HCT116 (cell line): ENCODE data around the gene SIK3. TPM values are rescaled to one million over a fixed set of nuclear protein-coding genes. Genes with fewer than 3 reads are reported as not detected.

Experiments used
- ATAC-seq: fragments of 200-7000 bp; cut with Tn5 transposase; 2 replicates; pipeline ENCODE4 v1.9.1; 2020; ENCODE audit warnings: mild to moderate bottlenecking, moderate library complexity
- BruUV-seq: library from RNA; stranded (reverse); fragments of 400-500 nt; replicated peaks from 2 replicates; lab custom pipeline; 2021; lab: Mats Ljungman, UMichigan
- CTCF ChIA-PET: fragments of 300-600 bp; sonication (Branson Sonifier 250); formaldehyde crosslinking; loops from one replicate; lab custom pipeline; 2021; ENCODE audit warnings: antibody characterized with exemption; lab: Charles Lee
- POLR2A ChIA-PET: fragments of 300-600, 350-600 bp; sonication (Branson Sonifier 250); formaldehyde crosslinking; loops from one replicate; lab custom pipeline; 2021; ENCODE audit warnings: antibody characterized with exemption; lab: Charles Lee
- RAD21 ChIA-PET, 2 experiments: fragments of 300-600 bp; sonication (Branson Sonifier 250); formaldehyde crosslinking; loops; one replicate each; lab custom pipeline; 2023; ENCODE audit warnings: low total read pairs in 2 of 2; ENCODE audit not compliant: uncharacterized antibody in 2 of 2, unreplicated experiment in 2 of 2, low non-redundant PET in 1 of 2; lab: Charles Lee
- DNase-seq: peaks from one replicate; pipeline ENCODE4 v3.0.0-alpha.2; 2010; ENCODE audit warnings: low read depth, low spot score
- H2AFZ ChIP-seq: fragments of 200-600 bp; shearing (Covaris generic), sonication (generic); 2 replicates; pipeline ENCODE4 v1.6.1; 2017; ENCODE audit warnings: low read depth, mixed run types, mixed read lengths, antibody characterized with exemption, low read length; ENCODE audit not compliant: poor library complexity, severe bottlenecking
- H3K27ac ChIP-seq: 2 replicates; pipeline ENCODE4 v1.5.1; 2012; ENCODE audit warnings: low read depth, low read length
- H3K27me3 ChIP-seq: fragments of 200-600 bp; sonication (generic); 2 replicates; pipeline ENCODE4 v1.6.1; 2016; ENCODE audit warnings: mixed run types, low read length, mixed read lengths; ENCODE audit not compliant: insufficient read depth
- H3K36me3 ChIP-seq, 2 experiments: fragments of 200-500 bp in 1 of 2; fragments of 200-600 bp in 1 of 2; sonication (Bioruptor generic) in 1 of 2; sonication (generic) in 1 of 2; 2 replicates each; pipeline versions ENCODE4 v1.5.1 to v1.6.1; 2014 to 2016; ENCODE audit warnings: low read length in 2 of 2, inconsistent platforms in 1 of 2, mixed read lengths in 1 of 2, mixed run types in 1 of 2; ENCODE audit not compliant: insufficient read depth in 2 of 2, control insufficient read depth in 1 of 2
- H3K4me1 ChIP-seq, 2 experiments: fragments of 200-600 bp in 1 of 2; sonication (generic) in 1 of 2; 2 replicates each; pipeline versions ENCODE4 v1.5.1 to v1.6.1; 2012 to 2017; ENCODE audit warnings: low read length in 2 of 2, inconsistent platforms in 1 of 2, mild to moderate bottlenecking in 1 of 2, mixed read lengths in 1 of 2, mixed run types in 1 of 2, moderate library complexity in 1 of 2; ENCODE audit not compliant: insufficient read depth in 2 of 2, control insufficient read depth in 1 of 2
- H3K4me2 ChIP-seq: fragments of 200-600 bp; sonication (generic); 2 replicates; pipeline ENCODE4 v1.6.1; 2017; ENCODE audit warnings: mixed run types, low read length, mixed read lengths
- H3K4me3 ChIP-seq, 2 experiments: fragments of 200-600 bp in 1 of 2; sonication (generic) in 1 of 2; replicated peaks in 1 of 2; 2 replicates each; pipeline ENCODE4 v1.5.1; 2011 to 2016; ENCODE audit warnings: low read length in 2 of 2, control low read depth in 1 of 2, low read depth in 1 of 2, mild to moderate bottlenecking in 1 of 2, mixed read lengths in 1 of 2, mixed run types in 1 of 2
- H3K79me2 ChIP-seq: fragments of 200-600 bp; sonication (generic); 2 replicates; pipeline ENCODE4 v1.6.1; 2017; ENCODE audit warnings: mild to moderate bottlenecking, mixed run types, low read length, moderate library complexity, mixed read lengths; ENCODE audit not compliant: insufficient read depth
- H3K9ac ChIP-seq: fragments of 200-600 bp; sonication (generic); 2 replicates; pipeline ENCODE4 v1.6.1; 2016; ENCODE audit warnings: low read length, mixed read lengths
- H3K9me2 ChIP-seq: fragments of 200-600 bp; sonication (generic), shearing (Covaris generic); 2 replicates; pipeline ENCODE4 v1.6.1; 2017; ENCODE audit warnings: mixed run types, mild to moderate bottlenecking, moderate library complexity; ENCODE audit not compliant: insufficient read depth
- H3K9me3 ChIP-seq, 2 experiments: fragments of 200-500 bp in 1 of 2; fragments of 200-600 bp in 1 of 2; sonication (Bioruptor generic) in 1 of 2; sonication (generic) in 1 of 2; 2 replicates each; pipeline ENCODE4 v1.6.1; 2014 to 2017; ENCODE audit warnings: low read length in 2 of 2, mixed read lengths in 2 of 2, inconsistent platforms in 1 of 2, low read depth in 1 of 2, mild to moderate bottlenecking in 1 of 2, mixed run types in 1 of 2, moderate library complexity in 1 of 2; ENCODE audit not compliant: control insufficient read depth in 1 of 2, insufficient read depth in 1 of 2
- H4K20me1 ChIP-seq: fragments of 200-600 bp; sonication (generic), shearing (Covaris generic); 2 replicates; pipeline ENCODE4 v1.6.1; 2017; ENCODE audit warnings: mixed run types, mild to moderate bottlenecking, moderate library complexity; ENCODE audit not compliant: insufficient read depth
- ATF3 ChIP-seq: IDR thresholded peaks from 2 replicates; pipeline ENCODE4 v1.6.1; 2012
- CEBPB ChIP-seq: IDR thresholded peaks from 2 replicates; pipeline ENCODE4 v1.6.1; 2012; ENCODE audit warnings: low read depth
- CTCF ChIP-seq, 3 experiments: fragments of 200-600 bp in 1 of 3; sonication (generic) in 1 of 3; IDR thresholded peaks in 2 of 3; conservative IDR thresholded peaks in 1 of 3; 2 replicates each; pipeline ENCODE4 v1.5.1; 2012 to 2017; ENCODE audit warnings: low read depth in 2 of 3, low read length in 2 of 3, antibody characterized with exemption in 1 of 3, borderline replicate concordance in 1 of 3, control low read depth in 1 of 3, mild to moderate bottlenecking in 1 of 3, mixed read lengths in 1 of 3, mixed run types in 1 of 3, moderate library complexity in 1 of 3; ENCODE audit not compliant: insufficient read depth in 1 of 3
- ELF1 ChIP-seq: IDR thresholded peaks from 2 replicates; pipeline ENCODE4 v1.6.1; 2012; ENCODE audit warnings: low read depth, borderline replicate concordance
- EZH2 ChIP-seq: fragments of 200-600 bp; sonication (generic); IDR thresholded peaks from 2 replicates; pipeline ENCODE4 v1.6.1; 2017; ENCODE audit warnings: antibody characterized with exemption, mixed run types
- EZH2phosphoT487 ChIP-seq: fragments of 200-600 bp; IDR thresholded peaks from 2 replicates; pipeline ENCODE4 v1.6.1; 2018; ENCODE audit warnings: antibody characterized with exemption, borderline replicate concordance
- POLR2AphosphoS5 ChIP-seq: IDR thresholded peaks from 2 replicates; pipeline ENCODE4 v1.6.1; 2011; ENCODE audit warnings: mild to moderate bottlenecking, low read depth, low read length, moderate library complexity
- RAD21 ChIP-seq: IDR thresholded peaks from 2 replicates; pipeline ENCODE4 v1.6.1; 2012; ENCODE audit warnings: low read depth, mild to moderate bottlenecking
- REST ChIP-seq: IDR thresholded peaks from 2 replicates; pipeline ENCODE4 v1.6.1; 2012; ENCODE audit warnings: low read depth
- YY1 ChIP-seq: IDR thresholded peaks from 2 replicates; pipeline ENCODE4 v1.6.1; 2011; ENCODE audit warnings: low read length, low read depth, moderate library complexity, mild to moderate bottlenecking; ENCODE audit not compliant: insufficient replicate concordance; ENCODE audit errors: extremely low read depth
- intact Hi-C: fragments of 100-400 bp; cut with micrococcal nuclease; formaldehyde crosslinking; loops from 2 replicates; pipeline ENCODE4 v1.10.0; 2022
- total RNA-seq: library from RNA; stranded (reverse); gene quantifications from one replicate; pipeline ENCODE4 v1.2.1, GENCODE V29; 2021; ENCODE audit not compliant: unreplicated experiment

Gene SIK3
- total RNA-seq, 1 experiment from 2014 or later = 21.0 TPM

- Histone ChIP-seq H3K4me2 (no peak overlapping the region), H3K36me3 (no peaks in the 10 kb centered on the region), H3K4me3 (no peak overlapping the region), H3K79me2 (peaks cover 70% of the 10 kb centered on the region), H3K9me3 (no peaks in the 10 kb centered on the region), H3K9me2 (no peaks in the 10 kb centered on the region), H4K20me1 (peaks cover 18% of the 10 kb centered on the region), H3K4me1 (peaks cover 0 to 3% of the 10 kb centered on the region in 2 experiments; a peak in 1 of 4 replicates), H2AFZ (no peak overlapping the region), H3K27ac (no peak overlapping the region), H3K27me3 (no peaks in the 10 kb centered on the region), H3K9ac (no peak overlapping the region)
- POLR2A ChIA-PET = no interaction called here
- TF ChIP-seq ATF3 = no peak
- no peak for TF ChIP-seq CTCF (IDR thresholded peaks at IDR 0.05 in 2 of 3, conservative IDR thresholded peaks at IDR 0.05 in 1 of 3; ENCODE audit: borderline replicate concordance in 1 of 3, insufficient read depth in 1 of 3, low read depth in 2 of 3, low read length in 2 of 3)
- no peak for TF ChIP-seq YY1
- TF ChIP-seq REST = no peak
- no peak for TF ChIP-seq EZH2
- no peak for TF ChIP-seq POLR2AphosphoS5
- TF ChIP-seq EZH2phosphoT487 = no peak
- TF ChIP-seq CEBPB = no peak
- TF ChIP-seq RAD21 = no peak
- TF ChIP-seq ELF1 = no peak
- DNase-seq (no peak), ATAC-seq (no peak)
- intact Hi-C loops = no loop called here
- RAD21 ChIA-PET = no interaction called here
- BruUV-seq = no TSS peak
- CTCF ChIA-PET = no interaction called here
Observed at GRCh38 chr11:117062498-117062897, 35.7 kb downstream of the SIK3 start.
